DMS 273 (cell line): Measurements from ENCODE around the gene SLC7A6OS.
"Not testable (repeated sequence)": the region's sequence is repeated elsewhere in the genome, so short reads cannot be mapped to it uniquely, and the experiment has no call there.

Experiments used
- DNase-seq: peaks from one replicate; lab custom pipeline; 2025; ENCODE audit not compliant: unreplicated experiment; lab: John Stamatoyannopoulos, UW

SLC7A6OS gene

DNA sequence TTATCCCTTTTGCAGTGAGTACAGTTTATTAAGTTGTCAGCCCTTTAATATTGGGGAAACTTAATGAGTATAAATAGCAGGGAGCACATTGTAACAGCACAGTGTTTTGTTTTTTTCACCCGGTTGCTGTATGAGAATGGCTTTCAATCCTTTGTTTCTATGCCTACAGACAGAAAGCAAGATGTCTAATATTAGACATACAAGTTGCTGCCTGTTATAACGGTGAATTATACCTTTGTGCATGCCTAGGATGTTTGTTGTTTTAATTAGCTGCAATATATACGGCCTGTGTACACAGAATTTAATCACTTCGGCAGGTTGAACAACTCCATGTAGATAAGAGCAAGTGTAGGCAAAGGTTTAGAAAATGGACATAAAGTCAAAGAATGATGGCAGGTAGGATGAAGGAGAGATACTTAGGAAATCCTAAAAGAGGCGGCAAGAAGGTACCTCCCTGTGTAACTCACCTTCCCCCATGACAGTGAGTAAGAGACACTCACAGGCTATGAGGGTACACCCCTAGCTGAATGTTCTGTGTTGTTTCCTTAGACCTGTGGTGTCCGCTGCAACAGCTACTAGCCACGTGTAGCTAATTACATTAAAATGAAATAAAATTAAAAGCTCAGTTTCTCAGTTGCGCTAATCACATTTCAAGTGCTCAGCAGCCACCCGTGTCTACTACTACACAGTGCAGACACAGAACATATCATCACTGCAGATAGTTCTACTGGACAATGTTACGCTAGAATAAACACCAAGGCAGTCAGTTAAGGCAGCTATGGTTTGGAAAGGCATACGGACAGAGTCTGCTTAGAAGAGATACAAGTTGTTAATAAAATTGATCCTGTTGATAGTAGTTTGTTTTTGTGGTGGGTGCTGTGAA, 10.9 kb downstream of the SLC7A6OS start:
- DNase-seq = no peak

DNA sequence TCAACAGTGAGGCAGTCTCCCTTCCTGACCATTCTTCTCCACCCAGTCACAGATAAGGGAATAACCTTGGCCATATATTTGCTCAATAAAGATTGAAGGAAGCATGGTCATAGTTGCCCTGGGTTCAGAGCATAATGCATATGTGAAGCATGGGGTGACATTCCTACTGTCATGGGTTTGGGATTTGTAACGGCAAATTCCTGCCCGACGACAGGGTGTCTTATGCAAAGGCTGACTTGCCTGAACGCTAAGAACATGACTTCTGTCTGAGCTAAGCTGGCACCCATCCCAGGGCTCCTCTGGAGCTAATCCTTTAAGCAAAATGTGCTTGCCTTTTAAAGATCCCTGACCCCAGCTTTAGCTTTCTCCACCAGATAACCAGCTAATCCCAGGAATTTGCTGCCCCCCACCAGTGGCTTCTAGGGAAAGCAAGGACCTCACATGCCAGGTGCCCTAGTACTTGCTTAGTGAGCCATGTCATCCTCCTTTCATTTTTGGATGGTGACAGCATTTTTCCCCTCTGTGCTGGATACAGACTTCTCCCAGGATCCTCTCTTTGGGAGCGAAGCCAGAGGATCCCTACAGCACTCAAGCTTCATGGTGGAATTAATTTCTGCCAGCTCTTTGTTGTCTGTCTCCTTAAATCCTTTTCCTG, 11.7 kb downstream of the SLC7A6OS start:
- DNase-seq = peak; percentile 59

DNA sequence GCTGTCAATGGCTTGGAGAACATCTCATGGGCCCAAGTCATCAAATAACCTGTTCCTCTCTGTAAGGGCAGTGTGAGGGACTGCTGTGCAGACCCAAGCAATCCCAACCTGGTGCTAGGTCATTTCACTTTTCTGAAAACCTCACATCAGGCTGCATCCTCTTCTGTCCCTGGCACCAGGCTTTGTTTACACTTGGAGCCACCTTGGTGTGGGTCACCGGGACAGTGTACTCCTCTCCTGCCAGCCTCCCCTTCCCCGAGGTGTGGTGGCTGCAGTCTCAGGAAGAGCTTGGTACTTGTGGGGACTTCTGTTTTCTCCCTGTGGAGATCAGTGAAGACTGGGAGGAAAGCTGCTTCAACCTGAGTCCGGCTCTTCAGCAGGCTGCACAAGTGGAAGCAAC, 12.4 kb downstream of the SLC7A6OS start:
- DNase-seq = no peak

DNA sequence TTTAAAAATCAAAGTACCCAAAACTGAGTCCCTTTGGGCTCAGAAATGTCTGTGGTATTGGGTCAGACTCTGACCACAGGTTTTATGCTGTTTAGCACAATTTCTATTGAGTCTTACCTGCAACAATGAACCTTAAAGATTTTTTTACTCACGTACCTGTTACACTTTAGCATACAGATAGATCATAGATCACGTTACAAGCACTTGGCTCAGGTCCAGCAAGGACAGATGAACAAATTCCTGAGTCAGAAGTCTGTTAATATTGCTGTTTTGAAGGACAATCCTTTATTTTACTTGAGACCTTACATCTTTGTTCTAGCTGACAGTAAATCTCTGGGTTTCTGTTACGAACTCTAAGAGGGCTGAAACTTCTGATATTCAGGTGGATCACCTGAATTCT, 12.8 kb downstream of the SLC7A6OS start:
- peak; percentile 52 for DNase-seq

DNA sequence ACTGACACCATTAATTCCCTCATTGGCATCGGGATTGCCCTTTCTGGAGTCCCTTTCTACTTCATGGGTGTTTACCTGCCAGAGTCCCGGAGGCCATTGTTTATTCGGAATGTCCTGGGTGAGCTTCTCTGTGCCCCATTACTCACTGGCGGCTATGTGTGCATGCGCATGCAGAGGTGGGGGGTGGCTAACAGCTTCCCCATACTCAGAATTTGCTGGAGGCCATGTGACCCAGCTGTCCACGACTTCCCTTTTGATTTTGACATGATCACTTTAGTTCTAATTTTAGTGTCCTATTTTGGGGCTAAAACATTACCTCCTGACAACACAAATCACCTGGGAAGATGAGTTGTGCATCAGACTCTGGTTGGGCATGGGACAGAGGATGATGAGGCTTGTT, 14.1 kb downstream of the SLC7A6OS start:
- no peak for DNase-seq

DNA sequence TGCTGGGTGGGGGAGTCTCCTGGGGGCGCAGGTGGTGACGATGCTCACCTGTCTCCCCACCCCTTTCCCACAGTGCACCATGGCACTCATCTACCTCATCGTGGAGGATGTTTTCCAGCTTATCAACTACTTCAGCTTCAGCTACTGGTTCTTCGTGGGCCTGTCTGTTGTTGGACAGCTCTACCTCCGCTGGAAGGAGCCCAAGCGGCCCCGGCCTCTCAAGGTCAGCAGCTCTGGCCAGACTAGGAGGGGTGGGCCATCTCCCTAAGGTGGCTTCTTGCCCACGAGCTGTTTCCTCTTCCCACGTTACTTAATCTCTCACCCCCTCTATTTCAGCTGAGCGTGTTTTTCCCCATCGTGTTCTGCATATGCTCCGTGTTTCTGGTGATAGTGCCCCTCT, 14.5 kb downstream of the SLC7A6OS start:
- DNase-seq = no peak

DNA sequence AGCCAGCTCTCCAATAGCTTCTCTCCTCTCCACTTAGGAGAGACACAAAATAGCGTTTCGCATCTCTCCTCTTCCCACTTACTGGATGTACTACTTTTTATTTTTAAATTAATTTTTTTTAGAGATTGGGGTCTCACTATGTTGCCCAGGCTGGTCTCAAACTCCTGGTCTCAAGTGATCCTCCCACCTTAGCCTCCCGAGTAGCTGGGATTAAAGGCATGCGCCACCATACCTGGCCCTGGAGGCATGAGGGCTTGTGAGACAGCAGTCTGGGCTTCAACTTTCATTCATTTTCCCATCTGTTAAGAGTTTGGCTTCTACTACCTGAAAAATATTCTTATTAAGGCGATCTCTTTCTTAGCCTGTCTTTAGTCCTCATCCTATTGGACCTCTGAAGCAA, 18.3 kb downstream of the SLC7A6OS start:
- no peak for DNase-seq

DNA sequence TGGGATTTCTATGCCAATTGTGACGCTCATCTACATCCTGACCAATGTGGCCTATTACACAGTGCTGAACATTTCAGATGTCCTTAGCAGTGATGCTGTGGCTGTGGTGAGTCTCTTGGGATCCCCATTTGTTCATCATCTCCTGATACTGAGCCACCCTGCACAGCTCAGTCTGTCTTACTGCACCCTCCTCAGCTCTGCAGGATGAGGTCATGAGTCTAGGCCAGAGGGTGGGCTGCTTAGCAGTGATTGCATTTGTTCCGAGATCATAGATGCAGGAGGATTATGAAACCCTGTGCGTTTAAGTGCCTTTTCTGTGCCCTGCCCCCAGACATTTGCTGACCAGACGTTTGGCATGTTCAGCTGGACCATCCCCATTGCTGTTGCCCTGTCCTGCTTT, 19.5 kb downstream of the SLC7A6OS start:
- no peak for DNase-seq

DNA sequence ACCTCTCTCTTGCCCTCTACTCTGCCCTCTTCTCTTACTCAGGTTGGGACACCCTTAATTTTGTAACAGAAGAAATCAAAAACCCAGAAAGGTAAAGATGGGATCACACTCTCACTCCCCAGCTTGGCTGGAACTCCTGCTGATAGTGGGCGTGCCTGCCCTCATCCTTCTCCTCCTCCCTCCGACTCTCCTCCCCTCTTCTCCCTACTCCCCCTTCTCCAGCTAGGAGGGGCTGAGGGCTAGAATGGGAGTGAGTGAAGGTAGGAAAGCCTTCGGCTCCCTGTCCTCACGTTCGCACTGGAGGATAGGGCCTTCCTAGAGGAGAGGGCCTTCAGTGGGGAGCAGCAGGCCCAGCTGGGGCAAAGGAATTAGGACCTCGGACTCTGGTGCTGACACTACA, 20.3 kb downstream of the SLC7A6OS start:
- DNase-seq = no peak

DNA sequence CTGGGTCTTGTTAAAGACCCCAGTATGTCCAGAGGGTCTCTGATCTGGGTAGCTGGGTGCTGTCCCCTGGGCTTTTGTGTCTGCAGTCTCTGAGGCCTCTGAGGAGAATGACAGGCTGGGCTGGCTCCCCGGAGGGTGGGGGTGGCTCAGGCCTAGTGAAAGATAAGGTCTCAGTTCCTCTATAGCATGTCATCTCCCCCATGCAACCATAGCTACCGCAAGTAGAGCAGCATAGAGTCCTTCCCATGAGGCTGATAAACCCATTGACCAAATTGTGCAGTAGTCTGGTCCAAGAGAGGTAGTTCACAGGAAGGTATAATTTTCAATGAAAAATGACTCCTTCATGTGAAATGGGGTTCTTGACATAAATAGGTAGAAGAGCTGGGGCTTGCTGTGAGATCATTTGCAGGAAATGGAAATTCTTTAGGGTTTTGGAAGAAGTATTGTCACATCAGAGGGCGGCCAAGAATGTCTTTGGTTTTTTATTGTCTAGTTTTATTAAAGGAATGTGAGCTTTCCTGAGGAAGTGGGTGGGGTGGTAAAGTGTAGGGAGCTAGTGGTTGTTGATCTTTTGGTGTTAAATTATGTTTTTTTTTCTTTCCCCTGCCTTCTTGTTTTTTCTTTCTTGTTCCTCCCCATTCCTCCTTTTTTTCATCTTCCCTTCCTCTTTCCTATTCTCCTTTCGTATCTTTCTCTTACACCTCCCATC, 21.0 kb downstream of the SLC7A6OS start:
- no peak for DNase-seq

DNA sequence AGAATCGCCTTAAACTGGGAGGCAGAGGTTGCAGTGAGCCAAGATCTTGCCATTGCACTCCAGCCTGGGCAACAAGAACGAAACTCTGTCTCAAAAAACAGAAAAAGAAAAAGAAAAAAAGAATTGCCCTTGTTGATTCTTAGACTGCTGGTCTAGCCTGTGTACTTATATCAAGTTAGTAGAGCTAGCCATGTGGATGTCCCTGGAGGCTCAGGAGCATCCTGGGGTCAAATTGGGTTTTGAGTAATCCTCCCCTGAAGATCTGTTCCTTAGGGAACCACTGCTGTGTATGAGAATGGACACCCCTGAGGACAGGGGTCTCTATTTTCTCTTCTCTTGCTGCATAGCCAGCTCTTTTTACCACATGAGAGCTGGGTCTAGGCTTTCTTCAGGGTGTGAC, 21.5 kb downstream of the SLC7A6OS start:
- DNase-seq = no peak

DNA sequence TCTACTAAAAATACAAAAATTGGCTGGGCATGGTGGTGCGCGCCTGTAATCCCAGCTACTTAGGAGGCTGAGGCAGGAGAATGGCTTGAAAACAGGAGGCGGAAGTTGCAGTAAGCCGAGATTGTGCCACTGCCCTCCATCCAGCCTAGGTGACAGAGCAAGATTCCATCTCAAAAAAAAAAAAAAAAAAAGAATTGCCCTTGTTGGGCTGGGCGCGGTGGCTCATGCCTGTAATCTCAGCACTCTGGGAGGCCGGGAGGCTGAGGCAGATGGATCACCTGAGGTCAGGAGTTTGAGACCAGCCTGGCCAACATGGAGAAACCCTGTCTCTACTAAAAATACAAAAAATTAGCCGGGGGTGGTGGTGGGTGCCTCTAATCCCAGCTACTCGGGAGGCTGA, 21.9 kb downstream of the SLC7A6OS start:
- not testable (repeated sequence) for DNase-seq

DNA sequence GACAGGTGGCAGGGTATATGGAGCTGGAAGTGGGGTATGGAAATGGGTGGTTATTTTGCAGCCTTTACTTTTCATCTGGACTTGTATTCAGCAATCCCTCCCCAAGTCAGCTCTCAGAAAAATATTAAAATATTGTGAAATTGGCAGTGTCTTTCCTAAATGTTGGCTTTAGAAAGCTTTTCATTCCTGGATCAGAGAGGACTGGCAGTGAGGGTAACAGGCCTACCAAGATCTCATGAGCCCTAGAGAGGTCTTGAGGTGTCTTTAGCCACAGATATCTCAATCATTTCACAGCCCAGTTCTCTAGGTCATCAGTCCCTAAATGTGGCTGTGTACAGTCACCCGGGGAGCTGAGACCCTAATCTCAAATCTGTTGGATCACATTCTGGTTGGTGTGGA, 22.5 kb downstream of the SLC7A6OS start:
- no peak for DNase-seq

DNA sequence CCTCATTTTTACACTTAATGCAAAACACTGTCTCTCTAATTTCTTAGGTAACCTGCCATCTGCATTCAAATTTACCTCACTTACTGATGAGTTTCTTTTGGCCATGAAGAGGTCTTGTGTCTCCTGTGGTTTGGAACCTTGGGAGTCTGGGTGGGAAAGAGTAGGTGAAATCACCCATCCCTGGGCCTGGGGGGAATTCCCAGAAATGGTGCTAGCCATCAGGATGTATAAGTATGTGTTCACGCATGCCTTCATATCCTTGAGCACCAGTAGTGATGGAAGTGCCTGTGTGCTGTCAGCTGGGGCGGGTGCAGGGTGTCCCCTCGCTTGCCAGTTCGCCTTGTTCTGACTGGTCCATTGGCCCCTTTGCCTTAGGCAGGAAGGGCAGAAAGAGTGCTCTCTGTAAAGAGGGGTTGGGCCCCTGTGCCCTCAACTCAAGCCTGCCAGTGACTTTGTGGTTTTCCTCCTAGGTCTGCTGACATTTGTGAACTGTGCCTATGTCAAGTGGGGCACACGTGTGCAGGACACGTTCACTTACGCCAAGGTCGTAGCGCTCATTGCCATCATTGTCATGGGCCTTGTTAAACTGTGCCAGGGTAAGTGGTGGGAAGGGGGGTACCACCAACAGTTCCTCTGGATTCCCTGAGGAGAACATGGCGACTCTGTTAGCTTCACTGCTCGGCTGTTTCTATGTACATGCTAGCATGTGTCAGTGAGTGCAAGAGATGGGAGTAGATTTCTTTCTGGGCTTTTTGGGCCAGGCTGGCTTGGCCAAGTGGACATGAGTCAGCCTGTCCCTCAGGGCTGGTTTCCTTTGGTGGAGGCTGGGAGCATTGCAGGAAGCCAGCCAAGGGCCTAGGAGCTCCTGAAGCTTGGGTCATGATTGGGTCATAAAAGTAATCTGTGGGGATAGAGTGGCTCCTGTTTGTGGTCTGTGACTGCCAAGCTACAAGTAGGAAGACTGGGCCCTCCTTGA, 23.2 kb downstream of the SLC7A6OS start:
- no peak for DNase-seq

DNA sequence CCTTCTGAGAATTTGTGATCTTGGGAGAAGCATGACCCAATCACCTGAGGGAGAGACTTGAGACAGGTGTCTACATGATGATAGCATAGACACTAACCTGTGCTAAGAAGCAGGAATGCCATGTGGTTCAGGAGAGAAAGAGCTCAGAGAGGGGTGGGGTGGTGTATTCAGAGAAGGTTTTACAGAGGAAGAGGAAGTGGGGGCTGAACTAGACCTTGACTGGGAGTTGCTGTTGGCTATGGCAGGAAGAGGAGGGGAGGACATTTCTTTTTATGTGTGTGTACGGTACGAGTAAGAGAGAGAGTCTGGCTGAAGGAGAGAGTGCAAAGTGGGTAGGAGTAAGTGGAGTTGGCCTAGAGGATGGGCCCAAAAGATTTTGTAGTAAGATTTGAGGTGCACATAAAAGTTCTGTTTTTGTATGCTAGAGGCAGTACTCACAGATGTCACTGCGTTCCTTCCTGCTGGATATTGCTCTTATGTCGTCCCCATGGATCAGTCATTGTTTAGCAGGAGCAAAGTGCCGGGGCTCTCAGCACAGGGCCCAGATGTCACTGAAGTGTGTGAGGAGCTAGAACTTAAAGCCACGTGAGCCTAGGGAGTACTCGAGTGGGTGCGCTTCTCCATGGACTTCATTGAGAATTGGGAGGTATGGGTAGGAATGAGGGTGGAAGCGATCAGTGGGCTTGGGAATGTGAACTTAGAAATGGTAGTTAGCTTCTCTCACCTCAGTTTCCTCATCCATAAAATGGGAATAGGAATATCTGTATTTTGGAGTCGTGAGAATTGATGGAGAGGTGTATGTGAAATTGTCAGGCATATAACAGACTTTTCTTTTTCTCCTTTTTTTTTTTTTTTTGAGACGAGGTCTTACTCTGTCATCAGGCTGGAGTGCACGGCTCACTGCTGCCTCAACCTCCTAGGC, 24.3 kb downstream of the SLC7A6OS start:
- DNase-seq = no peak

DNA sequence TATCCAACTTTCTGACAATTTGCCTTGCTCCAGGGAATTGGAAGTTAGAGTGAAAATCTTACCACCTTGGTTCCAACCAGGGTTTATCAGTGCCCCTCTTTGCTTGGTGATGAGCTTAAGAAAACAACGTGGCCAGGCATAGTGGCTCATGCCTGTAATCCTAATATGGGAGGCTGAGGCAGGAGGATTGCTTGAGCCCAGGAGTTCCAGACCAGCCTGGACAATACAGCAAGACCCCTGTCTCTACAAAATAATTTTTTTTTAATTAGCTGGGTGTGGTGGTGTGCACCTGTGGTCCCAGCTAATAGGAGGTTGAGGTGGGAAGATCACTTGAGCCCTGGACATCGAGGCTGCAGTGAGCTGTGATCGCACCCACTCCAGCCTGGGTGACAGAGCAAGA, 25.1 kb downstream of the SLC7A6OS start:
- DNase-seq = no peak

DNA sequence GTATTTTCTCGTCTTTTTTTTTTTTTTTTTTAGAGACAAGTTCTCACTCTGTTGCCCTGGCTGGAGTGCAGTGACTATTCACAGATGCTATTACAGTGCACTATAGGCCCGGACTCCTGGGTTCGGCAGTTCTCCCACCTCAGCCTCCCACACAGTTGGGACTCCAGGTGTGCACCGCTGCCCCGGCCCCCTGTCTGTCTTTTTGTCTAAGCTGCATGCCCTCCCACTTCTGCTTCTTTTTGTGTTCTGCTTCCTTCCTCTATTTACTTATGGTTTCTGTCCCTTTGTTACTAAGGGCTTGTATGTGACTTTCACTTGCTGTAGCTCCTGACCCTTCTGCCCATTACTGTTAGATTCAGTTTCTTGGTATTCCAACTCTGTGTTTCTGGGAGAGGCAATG, 25.9 kb downstream of the SLC7A6OS start:
- DNase-seq = no peak

DNA sequence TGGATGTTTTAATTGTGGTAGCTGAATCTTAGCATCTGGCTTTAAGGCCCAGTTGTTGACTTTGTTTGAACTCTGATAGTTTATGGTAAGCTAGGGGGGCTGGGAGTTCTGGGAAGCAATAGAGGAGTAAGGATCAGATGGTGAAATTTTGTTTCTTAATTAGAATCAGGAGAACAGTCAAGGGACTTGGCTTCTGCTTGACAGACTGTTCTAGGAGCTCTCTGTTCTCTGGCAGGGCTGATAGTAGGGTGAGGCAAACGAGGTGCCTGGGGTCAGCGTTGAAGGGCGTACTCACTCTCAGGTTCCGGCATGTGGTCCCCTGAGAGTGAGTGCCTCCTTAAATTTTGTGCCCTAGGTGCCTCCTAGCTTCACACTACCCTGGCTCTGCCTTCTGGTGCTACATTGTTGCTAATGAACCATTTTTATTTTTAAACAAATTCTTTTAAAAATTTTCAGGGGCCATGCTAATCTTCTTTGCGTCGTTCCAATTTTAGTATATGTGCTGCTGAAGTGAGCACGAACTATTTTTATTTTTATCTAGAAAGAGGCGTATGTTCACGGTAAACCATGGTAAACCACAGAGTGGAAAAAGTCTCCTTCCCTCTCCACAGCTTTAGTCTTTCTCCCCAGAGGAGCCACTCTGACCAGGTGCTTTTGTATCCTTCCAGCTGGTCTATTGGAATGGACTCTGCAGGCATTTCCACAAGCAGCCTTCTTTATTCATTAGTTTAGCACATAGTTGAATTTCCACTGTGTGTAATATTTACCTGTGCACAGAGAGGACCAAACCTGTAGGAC, 26.7 kb downstream of the SLC7A6OS start:
- no peak for DNase-seq

DNA sequence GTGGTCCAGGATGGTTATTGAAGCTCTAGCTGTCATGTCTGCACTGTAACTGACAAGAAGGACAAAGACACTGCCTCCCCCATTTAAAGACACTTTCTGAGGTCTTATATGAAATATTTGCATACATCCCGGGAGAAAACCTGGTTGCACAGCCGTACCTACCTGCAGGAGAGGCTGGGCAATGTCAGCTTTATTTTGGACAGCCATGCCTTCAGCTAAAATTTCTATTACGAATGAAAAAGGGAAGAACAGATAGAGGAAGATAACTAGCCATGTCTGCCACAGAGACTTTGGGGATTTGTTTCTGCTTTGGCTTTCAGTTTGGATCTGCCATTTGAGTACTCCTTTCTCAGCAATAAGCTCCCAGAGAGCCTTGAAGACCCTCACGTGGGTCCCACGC, 27.4 kb downstream of the SLC7A6OS start:
- DNase-seq = no peak
